ENCODE data around the gene DUSP28.
"Not testable (repeated sequence)": the region's sequence is repeated elsewhere in the genome, so short reads cannot be mapped to it uniquely, and the experiment has no call there.

DUSP28 gene, protein sequence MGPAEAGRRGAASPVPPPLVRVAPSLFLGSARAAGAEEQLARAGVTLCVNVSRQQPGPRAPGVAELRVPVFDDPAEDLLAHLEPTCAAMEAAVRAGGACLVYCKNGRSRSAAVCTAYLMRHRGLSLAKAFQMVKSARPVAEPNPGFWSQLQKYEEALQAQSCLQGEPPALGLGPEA

DNA sequence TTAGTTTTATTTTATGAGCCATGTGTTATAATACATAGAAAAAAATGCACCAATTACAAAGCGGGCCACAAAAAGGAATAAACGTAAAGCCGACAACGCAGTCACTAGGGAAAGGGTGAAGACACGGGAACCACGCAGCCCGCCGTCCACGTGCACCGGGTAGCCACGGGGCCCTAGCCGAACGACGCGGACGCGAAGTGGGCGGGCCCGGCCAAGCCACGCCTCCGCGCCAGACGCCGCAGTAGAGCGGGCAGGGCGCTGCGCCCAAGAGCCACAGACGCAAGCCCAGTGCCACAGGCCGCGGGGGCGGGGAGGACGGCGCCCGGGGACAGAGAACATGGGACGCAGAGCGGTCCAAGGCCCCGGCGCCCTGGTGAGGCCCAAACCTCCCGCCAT lies at the start of gene DUSP28:
Gene DUSP28, plus strand, starts transcription at position 274 of the 396 bp plus-strand sequence. CDS start 328 bp downstream, outside the sequence.
- DNase-seq (ENCODE audit: low read depth): peak; percentile 84

DNA sequence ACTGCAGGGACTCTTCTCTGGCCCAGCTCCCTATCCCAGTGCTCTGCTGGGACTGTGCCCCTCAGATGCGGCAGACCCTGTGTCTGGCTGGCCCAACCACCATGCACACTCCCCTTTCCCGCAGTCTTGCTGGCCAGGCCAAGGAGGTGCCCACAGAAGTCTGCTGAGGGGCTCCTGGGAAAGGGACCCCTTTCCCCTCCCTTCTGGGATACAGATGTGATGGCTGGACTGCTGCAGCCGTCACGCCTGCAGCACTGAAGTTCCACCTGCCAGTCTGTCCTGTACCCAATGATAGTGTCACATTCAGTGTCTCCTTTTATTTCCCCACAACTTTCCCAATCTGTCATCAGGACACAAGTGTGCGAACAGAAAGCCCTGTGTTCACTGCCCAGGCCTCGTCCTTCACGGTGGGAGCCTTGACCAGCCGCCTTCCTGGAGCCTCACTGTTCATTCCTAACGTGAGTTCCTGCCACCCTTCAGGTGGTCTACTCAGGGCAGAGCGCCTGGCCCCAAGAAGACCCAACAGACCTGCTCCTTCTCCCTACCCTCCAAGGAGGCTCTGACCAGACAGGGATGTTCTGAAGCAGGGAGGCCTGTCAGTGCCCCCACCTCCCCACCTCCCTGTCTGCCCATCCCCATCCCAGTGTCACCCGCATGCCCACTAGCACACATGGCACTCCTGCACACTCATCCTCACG lies 49.5 kb upstream of the DUSP28 start:
- no peak for DNase-seq (ENCODE audit: low read depth)

GRCh38 chr2:240511351-240512108 lies 48.6 kb upstream of the DUSP28 start:
- DNase-seq (ENCODE audit: low read depth): no peak

DNA sequence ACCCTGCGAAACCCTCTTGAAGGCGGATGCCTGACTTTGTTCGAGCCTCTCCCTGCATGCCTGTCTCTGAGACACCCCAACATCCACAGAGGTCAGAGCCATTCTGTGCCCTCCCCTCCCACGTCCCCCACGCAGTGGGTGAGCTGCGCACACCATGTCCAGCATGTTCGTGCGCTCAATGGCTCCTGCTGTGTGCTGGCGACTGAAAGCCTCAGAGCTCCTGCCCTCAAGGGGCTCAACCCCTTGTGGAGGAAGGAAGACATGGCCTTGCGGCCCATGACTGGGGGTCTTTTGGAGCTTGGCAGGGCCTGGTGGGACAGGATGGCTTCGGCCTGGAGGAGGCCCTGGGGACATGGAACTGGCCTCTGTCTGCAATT lies 48.1 kb upstream of the DUSP28 start:
- DNase-seq (ENCODE audit: low read depth): no peak

- no peak for DNase-seq (ENCODE audit: low read depth)
Measured at GRCh38 chr2:240512666-240513535, 47.3 kb upstream of the DUSP28 start.

GRCh38 chr2:240513549-240514287 lies 46.4 kb upstream of the DUSP28 start:
- peak; percentile 67 for DNase-seq (ENCODE audit: low read depth)

DNA sequence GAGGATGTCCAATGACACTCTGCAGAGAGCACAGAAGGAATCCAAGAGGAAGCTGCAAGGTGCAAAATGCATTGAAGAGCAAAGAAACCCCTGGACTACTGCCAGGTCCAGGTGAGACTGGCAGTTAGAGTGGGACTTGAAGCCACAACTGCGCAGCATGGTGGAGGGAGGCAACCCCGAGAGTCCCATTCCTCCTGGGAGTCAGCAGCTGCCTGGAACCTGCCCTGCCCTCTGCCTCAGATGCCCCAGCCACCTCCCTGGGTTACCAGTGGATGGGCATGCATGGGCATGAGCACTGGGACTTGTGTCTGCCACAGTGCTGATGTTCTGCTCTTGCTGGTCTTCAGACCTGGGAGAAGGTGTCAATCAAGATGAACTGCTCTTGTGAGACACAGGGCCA lies 45.5 kb upstream of the DUSP28 start:
- DNase-seq (ENCODE audit: low read depth): no peak

DNA sequence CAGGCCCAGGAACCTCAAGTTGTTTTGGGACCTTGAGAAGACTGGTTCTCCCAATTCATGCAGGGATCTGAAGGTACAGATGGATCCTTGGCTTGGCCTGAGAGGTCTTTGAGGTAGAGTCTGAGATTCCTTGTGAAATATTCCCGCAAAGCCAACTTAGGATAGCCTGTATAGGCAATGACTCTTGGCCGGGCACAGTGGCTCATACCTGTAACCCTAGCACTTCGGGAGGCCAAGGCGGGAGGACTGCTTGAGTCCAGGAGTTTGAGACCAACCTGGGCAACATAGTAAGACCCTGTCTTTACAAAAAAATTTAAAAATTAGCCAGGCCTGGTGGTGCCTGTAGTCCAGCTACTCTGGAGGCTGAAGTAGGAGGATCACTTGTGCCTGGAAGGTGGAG lies 42.8 kb upstream of the DUSP28 start:
- DNase-seq (ENCODE audit: low read depth): no peak

GRCh38 chr2:240518981-240519380 lies 41.2 kb upstream of the DUSP28 start:
- no peak for DNase-seq (ENCODE audit: low read depth)

- no peak for DNase-seq (ENCODE audit: low read depth)
Measured at GRCh38 chr2:240519396-240520129, 40.6 kb upstream of the DUSP28 start.

- no peak for DNase-seq (ENCODE audit: low read depth)
Measured at GRCh38 chr2:240520130-240520973, 39.8 kb upstream of the DUSP28 start.

- DNase-seq (ENCODE audit: low read depth): no peak
Measured at GRCh38 chr2:240520974-240521350, 39.2 kb upstream of the DUSP28 start.

DNA sequence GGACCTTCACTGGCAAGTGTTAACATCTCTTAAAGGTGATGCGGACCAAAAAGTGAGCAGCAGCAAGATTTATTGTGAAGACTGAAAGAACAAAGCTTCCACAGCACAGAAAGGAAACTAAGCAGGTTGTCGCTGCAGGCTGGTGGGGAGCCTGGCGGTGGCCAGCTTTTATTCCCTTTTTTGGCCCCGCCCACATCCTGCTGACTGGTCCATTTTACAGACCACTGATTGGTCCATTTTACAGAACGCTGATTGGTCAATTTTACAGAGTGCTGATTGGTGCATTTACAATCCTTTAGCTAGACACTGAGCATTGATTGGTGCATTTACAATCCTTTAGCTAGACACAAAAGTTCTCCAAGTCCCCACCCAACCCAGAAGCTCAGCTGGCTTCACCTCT lies 38.3 kb upstream of the DUSP28 start:
- DNase-seq (ENCODE audit: low read depth): not testable (repeated sequence)

- no peak for DNase-seq (ENCODE audit: low read depth)
Measured at GRCh38 chr2:240522406-240522805, 37.8 kb upstream of the DUSP28 start.

GRCh38 chr2:240523451-240524281 lies 36.5 kb upstream of the DUSP28 start:
- no peak for DNase-seq (ENCODE audit: low read depth)

- no peak for DNase-seq (ENCODE audit: low read depth)
Measured at GRCh38 chr2:240524963-240525718, 35.0 kb upstream of the DUSP28 start.

GRCh38 chr2:240525802-240526201 lies 34.4 kb upstream of the DUSP28 start:
- no peak for DNase-seq (ENCODE audit: low read depth)

- DNase-seq (ENCODE audit: low read depth): no peak
Measured at GRCh38 chr2:240526521-240526920, 33.6 kb upstream of the DUSP28 start.

All from activated T-helper 1 cell treated with Interleukin-2 at 50 U/mL for 16 hours (primary cell).